Suprapubic skin (tissue), 3 donors: ENCODE data around the gene ITPKC.

ENCODE experiments used
- CTCF ChIP-seq, 2 donors: fragments of 200-600 bp in 1 of 2; fragments of 450-650 bp in 1 of 2; sonication (generic) in 1 of 2; IDR thresholded peaks; one replicate each; pipeline ENCODE4 v1.5.1; 2016 to 2019; ENCODE audit warnings: antibody characterized with exemption in 2 of 2, mild to moderate bottlenecking in 1 of 2, moderate library complexity in 1 of 2
- EP300 ChIP-seq: sonication (generic); formaldehyde crosslinking; IDR thresholded peaks from one replicate; pipeline ENCODE4 v1.6.1; 2017; ENCODE audit warnings: antibody characterized with exemption
- POLR2A ChIP-seq, 2 donors: fragments of 450-650 bp; IDR thresholded peaks; one replicate each; pipeline ENCODE4 v1.6.1; 2017; ENCODE audit warnings: antibody characterized with exemption in 2 of 2, mild to moderate bottlenecking in 2 of 2, moderate library complexity in 2 of 2

DNA sequence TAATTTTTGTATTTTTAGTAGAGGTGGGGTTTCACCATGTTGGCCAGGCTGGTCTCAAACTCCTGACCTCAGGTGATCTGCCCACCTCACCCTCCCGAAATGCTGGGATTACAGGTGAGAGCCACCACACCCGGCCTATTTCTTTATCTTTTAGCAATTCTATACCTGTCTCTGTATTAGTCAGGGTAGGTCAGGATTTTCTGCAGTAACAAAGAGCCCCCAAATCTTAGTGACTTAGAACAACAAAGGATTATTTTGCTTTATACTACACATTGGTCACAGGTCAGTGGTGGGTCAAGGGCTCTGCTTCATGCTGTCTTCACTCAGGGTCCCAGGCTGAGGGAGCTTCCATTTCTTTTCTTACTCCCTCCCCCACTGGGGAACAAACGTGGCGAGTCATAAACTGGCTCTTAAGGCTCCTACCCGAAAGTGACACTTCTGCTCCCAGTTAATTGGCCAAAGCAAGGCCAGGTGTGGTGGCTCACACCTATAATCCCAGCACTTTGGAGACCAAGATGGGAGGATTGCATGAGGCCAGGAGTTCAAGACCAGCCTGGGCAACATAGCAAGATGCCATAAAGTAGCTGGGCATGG lies 6.8 kb downstream of the ITPKC start:
- TF ChIP-seq CTCF (IDR thresholded peaks at IDR 0.05) = no peak
- no peak for TF ChIP-seq POLR2A (IDR thresholded peaks at IDR 0.05)
- no peak for TF ChIP-seq EP300
